ENCODE results near the gene CYFIP2. TPM values are rescaled to one million over a fixed set of nuclear protein-coding genes. Genes with fewer than 3 reads are reported as not detected.

CYFIP2 gene
- polyA plus RNA-seq, 1 donor (not counting 4 experiments of a cell fraction or from before 2014, with no cell fraction given): 0.62 TPM

DNA sequence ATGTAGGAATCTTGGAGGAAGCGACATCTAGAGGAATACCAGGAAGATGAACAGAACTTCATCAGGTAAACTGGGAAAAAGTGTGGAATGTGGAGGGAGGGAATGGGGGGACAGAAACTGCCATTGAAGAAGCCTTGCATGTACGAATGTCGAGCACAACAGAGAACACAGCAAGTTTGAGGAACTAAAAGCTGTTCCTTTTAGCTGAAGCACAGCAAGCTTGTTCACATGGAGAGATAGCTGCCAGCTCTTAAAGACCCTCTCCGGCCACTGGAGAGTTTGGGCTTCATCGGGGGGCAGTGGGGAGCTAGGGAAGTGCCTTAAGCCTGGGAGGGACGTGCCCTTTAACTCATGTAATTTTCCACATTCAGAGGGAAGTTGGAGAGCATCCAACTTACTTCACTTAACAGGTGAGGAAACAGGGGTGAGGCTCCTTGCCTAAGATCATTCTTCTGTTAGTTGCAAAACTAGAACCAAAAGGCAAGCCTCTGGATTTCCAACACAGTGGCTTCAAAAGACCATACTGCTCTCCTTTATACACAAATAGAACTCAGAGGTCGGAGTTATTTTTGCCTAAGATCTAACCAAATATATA is 2.3 kb upstream of the CYFIP2 start:
- Histone ChIP-seq H3K27ac (ENCODE audit: control insufficient read depth, insufficient read depth, low read length) (no peak overlapping the region), H3K4me2 (ENCODE audit: control insufficient read depth, extremely low read depth, insufficient read depth, low read depth, low read length) (no peak overlapping the region), H4K20me1 (ENCODE audit: control insufficient read depth, extremely low read depth, insufficient read depth, low read length) (no peaks in the 10 kb centered on the region), H2AFZ (ENCODE audit: control insufficient read depth, low read length) (no peak overlapping the region), H3K27me3 (ENCODE audit: control insufficient read depth, extremely low read depth, insufficient read depth, low read length) (peaks cover 23% of the 10 kb centered on the region), H3K9me1 (ENCODE audit: control insufficient read depth, extremely low read depth, insufficient read depth, low read length) (no peaks in the 10 kb centered on the region), H3K36me3 (ENCODE audit: control insufficient read depth in 2 of 2, extremely low read depth in 1 of 2, insufficient read depth in 2 of 2, low read length in 2 of 2) (no peaks in the 10 kb centered on the region), H3K4me1 (ENCODE audit: control insufficient read depth, extremely low read depth, insufficient read depth, low read length) (no peaks in the 10 kb centered on the region), H3K9me3 (ENCODE audit: control insufficient read depth, low read depth, low read length) (no peaks in the 10 kb centered on the region), H3K9ac (ENCODE audit: control insufficient read depth, extremely low read depth, insufficient read depth, low read length) (no peak overlapping the region), H3K79me2 (ENCODE audit: control insufficient read depth, insufficient read depth, low read length) (no peaks in the 10 kb centered on the region), H3K4me3 (ENCODE audit: control insufficient read depth in 2 of 3, extremely low read depth in 1 of 3, insufficient read depth in 2 of 3, low read depth in 1 of 3, low read length in 3 of 3) (no peak overlapping the region)
- dilution Hi-C loops (cut with MboI; ENCODE audit: extremely low pct_ligation_motif_present, low sequenced_read_pairs): no loop called here
- FAIRE-seq: no peak
- no peak for DNase-seq (ENCODE audit: low read depth, low spot score)
- TF ChIP-seq, protein P1, sequence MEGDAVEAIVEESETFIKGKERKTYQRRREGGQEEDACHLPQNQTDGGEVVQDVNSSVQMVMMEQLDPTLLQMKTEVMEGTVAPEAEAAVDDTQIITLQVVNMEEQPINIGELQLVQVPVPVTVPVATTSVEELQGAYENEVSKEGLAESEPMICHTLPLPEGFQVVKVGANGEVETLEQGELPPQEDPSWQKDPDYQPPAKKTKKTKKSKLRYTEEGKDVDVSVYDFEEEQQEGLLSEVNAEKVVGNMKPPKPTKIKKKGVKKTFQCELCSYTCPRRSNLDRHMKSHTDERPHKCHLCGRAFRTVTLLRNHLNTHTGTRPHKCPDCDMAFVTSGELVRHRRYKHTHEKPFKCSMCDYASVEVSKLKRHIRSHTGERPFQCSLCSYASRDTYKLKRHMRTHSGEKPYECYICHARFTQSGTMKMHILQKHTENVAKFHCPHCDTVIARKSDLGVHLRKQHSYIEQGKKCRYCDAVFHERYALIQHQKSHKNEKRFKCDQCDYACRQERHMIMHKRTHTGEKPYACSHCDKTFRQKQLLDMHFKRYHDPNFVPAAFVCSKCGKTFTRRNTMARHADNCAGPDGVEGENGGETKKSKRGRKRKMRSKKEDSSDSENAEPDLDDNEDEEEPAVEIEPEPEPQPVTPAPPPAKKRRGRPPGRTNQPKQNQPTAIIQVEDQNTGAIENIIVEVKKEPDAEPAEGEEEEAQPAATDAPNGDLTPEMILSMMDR (optimal IDR thresholded peaks at IDR 0.05 in 1 of 3, IDR thresholded peaks at IDR 0.05 in 1 of 3, conservative IDR thresholded peaks at IDR 0.05 in 1 of 3; ENCODE audit: extremely low read depth in 1 of 3, insufficient read depth in 2 of 3, low read length in 3 of 3): no peak
- TF ChIP-seq EZH2 (IDR thresholded peaks at IDR 0.05; ENCODE audit: low read length): no peak

DNA sequence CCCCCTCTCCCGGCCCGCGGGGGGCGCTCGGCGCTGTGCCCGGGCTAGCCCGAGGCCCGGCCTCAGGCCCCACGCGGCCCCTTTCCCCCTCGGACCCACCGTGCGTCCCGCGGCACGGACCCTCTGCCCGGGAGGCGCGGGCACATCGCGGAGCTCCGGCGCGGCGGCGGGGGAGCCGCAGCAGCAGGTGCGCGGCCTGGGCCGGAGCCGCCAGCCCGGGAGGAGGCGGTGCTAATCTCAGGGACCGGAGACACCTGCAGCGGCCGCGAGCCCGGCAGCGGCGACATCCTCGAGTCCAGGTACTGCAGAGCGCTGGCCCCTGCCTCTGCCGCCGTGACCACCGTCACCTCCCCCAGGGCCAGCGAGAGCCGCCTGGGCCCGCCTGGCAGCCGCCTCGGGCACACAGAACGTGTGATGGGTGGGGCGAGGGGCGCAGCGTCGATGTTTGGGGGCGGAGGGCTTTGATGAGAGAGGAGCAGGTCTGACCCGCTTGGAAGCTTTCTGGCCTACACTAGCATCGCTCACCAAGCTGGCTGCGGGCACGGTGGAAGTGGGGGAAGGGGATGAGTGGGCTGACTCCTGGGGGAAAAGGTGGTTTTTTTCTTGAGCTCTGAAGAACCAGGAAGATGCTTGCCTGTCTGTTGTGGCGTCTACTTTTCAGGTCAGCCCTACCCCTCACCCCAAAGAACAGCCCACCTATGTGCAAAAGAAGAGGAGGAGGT is 524 bp downstream of the CYFIP2 start:
- Histone ChIP-seq H3K9ac (ENCODE audit: control insufficient read depth, extremely low read depth, insufficient read depth, low read length) (no peak overlapping the region), H3K4me1 (ENCODE audit: control insufficient read depth, extremely low read depth, insufficient read depth, low read length) (no peaks in the 10 kb centered on the region), H4K20me1 (ENCODE audit: control insufficient read depth, extremely low read depth, insufficient read depth, low read length) (no peaks in the 10 kb centered on the region), H3K79me2 (ENCODE audit: control insufficient read depth, insufficient read depth, low read length) (no peaks in the 10 kb centered on the region), H3K4me2 (ENCODE audit: control insufficient read depth, extremely low read depth, insufficient read depth, low read depth, low read length) (peak overlapping the region; percentile 52), H3K27me3 (ENCODE audit: control insufficient read depth, extremely low read depth, insufficient read depth, low read length) (peaks cover 23% of the 10 kb centered on the region), H2AFZ (ENCODE audit: control insufficient read depth, low read length) (no peak overlapping the region), H3K9me1 (ENCODE audit: control insufficient read depth, extremely low read depth, insufficient read depth, low read length) (no peaks in the 10 kb centered on the region), H3K4me3 (ENCODE audit: control insufficient read depth in 2 of 3, extremely low read depth in 1 of 3, insufficient read depth in 2 of 3, low read depth in 1 of 3, low read length in 3 of 3) (peak overlapping the region; percentile 15 to 43 (median 38)), H3K9me3 (ENCODE audit: control insufficient read depth, low read depth, low read length) (no peaks in the 10 kb centered on the region), H3K27ac (ENCODE audit: control insufficient read depth, insufficient read depth, low read length) (no peak overlapping the region), H3K36me3 (ENCODE audit: control insufficient read depth in 2 of 2, extremely low read depth in 1 of 2, insufficient read depth in 2 of 2, low read length in 2 of 2) (no peaks in the 10 kb centered on the region)
- no peak for DNase-seq (ENCODE audit: low read depth, low spot score)
- dilution Hi-C loops (cut with MboI; ENCODE audit: extremely low pct_ligation_motif_present, low sequenced_read_pairs): no loop called here
- FAIRE-seq: no peak
- TF ChIP-seq EZH2 (IDR thresholded peaks at IDR 0.05; ENCODE audit: low read length): peak; percentile 56
- TF ChIP-seq, protein P1 (optimal IDR thresholded peaks at IDR 0.05 in 1 of 3, IDR thresholded peaks at IDR 0.05 in 1 of 3, conservative IDR thresholded peaks at IDR 0.05 in 1 of 3; ENCODE audit: extremely low read depth in 1 of 3, insufficient read depth in 2 of 3, low read length in 3 of 3): no peak
